HG03066 (cell line): ENCODE measurements around the gene TMEM184B.
A peak's percentile ranks its signal among the peaks of the same experiment; 100 is the strongest.

Experiments used
- ATAC-seq: cut with Tn5 transposase; IDR thresholded peaks from one replicate; pipeline ENCODE4 v1.9.1; 2021; ENCODE audit warnings: low read depth; ENCODE audit not compliant: unreplicated experiment

The TMEM184B gene

DNA sequence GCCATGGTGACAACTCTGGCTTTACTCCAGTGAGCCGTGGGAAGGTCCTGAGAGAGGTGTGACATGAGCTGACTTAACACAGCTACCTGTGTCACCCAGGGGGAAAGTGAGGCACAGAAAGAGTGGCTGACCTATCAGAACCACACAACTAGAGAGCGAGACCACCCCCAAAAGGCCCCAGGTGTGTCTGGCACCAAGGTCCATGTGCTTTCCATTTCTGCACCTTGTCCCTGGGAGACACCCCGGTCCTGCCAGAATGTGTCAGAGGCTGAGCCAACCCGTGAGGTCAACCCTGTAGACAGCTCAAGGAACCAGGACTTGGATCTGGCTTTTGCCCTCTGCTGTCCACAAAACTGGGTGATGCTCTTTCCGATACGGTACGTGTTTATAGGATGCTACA is 61.3 kb downstream of the TMEM184B start:
- no peak for ATAC-seq

DNA sequence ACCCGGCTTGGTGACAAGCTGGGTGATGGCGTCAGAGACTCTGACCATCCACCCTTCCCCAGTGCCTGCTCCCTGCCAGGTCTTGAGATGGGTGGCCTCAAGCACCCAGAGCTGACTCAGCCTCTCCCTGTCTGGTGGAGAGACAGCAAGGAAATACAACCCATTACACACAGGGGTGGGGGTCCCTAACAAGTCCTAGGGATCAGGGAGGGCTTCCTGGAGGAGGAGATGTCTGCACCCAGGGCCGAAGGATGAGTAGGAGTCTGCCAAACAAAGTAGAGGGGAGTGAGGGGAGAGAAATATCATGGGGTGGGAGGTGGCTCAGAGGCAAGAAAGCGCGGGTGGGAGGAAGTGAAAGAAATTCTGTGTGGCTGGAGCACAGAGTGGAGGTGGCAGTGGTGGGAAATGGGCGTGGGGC is 64.2 kb downstream of the TMEM184B start:
- no peak for ATAC-seq

DNA sequence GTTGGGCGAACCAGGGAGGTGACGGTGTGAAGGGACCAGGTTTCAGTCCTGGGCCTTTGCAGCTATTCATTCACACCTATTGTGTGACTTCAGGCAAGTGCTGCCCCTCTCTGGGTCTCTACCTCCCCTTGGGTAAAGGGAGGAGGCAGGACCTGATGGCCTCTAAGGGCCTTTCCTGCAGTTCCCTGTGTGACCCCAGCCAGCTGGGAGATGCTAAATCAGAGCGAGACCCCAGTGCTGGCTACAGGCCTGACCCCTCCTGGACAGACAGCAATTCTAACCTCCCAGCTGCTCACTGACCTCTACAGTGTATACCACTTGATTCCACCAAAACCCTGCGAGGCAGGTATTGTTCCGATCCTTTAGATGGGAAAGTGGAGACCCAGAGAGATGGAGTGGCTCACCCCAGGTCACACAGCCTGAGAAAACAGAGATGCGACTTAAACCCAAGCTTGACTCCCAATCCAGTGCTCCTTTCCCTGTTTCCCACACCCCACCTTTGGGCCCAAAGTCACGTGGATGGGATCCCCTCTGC is 64.8 kb downstream of the TMEM184B start:
- ATAC-seq: no peak

DNA sequence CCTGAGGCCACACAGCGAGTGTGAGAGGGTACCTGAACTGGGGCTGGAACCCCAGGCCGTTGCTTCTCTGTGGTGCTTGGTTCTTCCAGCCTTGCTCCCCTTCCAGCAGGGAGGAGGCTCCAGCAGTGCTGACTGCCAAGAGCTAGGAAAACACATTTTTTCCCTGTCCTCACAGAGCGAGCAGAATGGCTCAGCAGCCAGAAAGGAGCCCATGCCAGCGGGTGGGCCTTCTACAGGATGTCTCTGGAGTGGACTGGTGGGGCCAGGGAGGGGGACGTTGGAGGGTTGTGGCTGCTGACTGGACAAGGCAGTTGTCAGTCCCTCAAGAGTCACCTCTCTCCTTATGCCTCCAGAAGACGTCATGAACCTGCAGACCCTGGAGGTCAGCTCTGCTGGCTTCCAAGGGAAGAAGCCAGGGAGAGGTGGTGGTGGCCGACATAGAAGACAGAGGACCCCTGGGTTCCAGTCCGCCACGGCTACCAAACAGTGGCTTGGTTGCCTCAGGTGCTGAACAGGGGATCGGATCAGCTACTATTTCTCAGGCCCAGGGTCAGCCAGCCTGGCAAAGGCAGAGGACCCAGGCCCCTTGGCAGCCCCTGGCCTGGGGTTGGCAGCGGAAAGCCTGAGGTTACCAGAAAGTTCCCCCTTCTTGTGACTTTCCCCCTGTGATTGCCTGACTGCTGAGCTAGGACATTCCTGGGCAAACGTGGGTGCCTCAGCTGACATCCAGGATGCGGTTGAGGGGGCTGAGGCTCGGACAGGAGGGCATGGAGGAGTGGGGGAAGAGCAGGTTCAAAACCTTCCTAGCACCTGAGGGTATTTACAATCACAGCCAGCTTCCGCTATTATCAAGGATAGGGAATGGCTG is 67.3 kb downstream of the TMEM184B start:
- no peak for ATAC-seq

DNA sequence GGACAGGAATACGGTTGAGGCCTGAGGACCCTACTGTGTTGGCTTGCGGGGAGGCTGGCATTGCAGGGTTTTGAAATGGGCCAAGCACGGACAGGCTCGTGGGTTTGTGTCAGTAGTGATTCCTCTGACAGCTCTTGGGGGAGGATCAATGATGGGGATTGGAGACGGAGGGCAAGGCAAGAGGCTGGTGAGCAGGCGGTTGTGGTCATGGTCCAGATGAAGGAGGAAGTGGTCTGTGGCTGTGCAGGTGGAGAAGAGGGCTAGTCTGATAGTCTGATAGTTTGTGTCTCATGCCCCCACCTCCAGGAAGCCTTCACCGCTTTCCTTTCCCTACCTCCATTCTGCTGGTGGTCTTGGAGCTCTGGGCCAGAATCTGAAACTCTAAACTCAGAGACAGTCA is 68.0 kb downstream of the TMEM184B start:
- no peak for ATAC-seq

DNA sequence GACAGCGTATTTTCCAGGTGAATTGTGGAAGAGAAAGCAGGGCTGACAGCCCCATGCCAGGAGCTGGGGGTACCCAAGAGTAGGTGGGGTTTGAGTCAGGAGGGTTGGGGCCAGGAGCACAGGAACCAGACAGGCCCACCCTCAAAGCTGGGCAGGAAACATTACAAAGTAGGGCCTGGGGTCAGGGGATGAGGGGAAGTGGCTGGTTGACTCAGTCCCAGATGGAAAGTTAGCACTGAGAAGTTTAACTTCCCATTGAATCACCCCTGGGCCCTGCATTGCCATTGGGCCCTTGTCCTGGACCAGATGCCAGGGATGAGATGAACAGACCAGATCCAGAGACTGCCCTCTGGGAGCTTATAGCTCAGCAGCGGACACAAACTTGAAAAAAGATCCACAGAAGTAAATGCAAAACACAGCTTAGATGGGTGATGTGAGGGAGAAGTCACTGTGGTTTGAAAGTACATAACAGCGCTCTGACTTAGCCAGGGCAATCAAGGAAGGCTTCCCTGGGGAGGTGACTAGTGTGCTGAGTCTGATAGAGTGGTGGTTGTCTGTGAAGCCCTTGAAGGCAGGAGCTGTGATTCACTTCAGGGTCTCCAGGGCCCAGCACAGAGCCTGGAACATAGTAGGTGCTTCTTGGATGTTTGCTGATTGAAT is 68.8 kb downstream of the TMEM184B start:
- ATAC-seq: no peak

DNA sequence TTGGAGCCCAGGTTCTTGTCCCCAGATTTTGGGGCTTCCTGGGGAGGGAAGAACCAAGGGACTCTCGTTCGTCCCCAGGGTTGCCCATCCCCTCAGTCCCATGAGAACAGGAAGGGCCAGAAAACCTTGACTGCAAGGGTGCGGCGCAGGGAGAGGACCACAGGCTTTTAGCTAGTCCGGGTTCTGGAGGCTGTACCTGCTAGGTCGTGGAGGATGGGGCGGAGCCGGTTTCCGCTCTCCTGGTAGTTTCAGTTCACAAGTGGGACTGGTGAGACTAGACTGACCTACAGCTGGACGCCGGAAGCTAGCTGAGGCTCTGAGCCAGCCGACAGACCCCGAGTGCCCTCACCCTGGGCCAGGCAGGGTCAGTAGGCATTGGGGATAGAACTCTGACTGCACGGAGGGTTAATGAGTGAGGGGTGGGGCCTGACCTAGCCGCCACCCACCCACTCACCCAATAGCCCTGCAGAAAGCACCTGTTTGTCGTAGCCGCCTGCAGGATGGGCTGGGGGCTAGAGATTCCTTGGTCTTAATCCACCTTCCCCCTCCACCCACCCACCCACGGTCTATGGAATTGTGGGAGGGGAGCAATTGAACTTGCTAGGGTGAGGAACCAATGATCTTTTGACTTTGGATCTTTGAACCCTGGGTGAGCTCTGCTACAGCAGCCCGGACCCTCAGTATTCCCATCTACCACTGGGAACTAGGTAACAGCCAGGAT is 69.6 kb downstream of the TMEM184B start:
- no peak for ATAC-seq

DNA sequence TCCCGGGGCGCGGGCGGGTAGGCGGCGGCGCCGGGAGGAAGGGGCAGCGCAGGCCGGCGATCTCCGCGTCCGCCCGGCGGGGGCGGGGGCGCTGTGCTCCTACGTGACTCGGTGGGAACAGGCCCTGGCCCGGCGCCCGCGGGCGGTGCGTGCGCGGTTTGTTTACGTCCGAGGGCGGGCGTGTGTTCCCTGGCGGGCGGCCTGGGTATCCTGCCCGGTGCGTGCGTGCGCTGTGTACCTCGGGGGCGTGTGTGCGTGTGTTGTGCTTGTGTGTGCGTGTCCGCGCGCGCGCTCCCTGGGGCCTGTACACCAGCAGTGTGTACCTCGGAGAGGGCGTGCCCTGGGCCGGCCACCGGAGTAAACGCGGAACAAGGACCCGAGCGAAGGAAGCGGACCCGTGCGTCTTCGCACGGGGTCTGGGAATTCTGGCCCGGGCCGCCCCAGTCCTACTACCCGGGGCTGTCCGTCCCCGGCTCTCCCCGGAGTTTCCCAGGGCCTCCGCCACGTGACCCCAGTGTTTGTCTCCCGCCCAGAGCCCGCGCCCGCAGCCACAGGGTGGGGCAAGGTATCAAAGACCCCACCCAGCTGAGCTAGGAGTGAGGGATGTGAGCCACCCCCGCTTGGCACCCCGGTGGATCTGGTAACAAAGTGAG is 70.2 kb downstream of the TMEM184B start:
- ATAC-seq: peak; percentile 26

DNA sequence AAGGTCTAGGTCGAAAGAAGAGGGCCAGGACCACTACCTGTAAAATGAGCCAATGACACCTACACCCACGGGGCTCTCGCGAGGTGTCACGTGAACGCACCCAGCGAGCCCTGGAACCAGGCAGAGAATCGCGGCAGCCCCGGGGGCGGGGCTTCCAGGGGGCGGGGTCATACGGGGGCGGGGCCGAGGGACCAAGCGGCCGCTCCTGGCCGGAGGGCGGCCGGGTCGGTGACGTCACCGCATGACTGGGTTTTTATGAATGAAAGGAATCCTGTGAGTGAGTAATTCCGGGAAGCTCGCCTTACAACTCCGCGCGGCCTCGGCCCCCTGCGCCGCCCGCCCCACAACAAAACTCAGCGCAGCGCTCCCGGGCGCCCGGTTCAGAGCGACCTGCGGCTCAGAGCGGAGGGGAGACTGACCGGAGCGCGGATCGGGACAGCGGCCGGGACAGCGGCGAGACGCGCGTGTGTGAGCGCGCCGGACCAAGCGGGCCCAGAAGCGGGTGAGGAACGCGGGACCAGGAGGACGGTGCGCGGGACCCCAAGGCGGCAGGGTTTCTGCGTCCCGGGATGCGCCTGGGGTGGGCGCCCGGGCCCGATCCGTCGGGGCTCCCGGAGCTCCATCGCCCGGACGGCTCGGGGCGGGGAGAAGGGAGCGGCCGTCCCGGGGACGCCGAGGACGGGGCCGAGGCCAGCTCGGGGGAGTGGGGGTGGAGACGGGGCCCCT is 70.9 kb downstream of the TMEM184B start, which contains the start of gene MAFF:
TSS of gene MAFF (plus strand) at position 284 of the 726 bp plus-strand sequence. CDS start 11,860 bp downstream, outside the sequence.
- peak; percentile 43 for ATAC-seq

DNA sequence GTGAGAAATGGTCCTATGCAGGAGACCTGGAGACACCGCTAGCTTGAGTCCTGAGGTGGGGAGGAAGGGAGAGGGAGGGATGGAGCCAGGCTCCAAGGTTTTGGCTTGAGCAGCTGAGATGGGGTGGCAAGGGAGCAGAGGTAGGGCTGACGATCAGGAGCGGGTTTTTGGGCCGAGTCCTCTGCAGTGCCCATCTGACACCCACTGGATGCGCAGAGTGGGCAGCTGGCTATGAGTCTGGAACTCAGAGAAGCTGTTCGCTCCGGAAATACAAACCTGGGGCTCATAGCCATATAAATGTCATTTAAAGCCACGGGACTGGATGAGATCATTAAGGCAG is 71.5 kb downstream of the TMEM184B start:
- ATAC-seq: no peak

DNA sequence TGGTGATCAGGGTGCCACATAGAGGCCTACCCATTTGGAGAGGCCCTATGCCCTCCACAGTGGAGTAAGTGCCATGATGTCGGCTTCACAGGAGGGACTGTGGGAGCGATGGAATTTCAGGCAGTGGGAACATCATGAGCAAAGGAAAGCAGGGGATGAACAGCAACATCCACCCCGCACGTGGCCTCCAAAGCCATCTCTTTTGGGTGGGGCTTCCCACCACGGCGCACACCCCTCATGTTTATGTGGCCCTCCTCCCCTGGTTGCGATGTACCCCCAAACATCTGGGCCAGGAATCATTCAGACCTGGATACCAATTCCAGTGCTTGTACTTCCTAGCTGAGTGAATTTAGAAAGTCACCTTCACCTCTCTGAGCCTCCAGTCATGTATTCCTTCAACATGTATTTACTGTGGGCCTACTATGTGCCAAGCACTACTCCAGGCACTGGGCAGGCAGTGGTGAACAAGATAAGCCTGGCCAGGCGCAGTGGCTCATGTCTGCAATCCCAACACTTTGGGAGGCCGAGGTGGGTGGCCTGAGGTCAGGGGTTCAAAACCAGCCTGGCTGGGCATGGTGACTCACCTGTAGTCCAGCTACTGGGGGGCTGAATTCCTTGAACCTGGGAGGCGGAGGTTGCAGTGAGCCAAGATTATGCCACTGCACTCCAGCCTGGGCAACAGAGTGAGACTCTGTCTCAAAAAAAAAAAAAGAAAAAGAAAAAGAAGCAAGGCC is 72.8 kb downstream of the TMEM184B start:
- no peak for ATAC-seq

DNA sequence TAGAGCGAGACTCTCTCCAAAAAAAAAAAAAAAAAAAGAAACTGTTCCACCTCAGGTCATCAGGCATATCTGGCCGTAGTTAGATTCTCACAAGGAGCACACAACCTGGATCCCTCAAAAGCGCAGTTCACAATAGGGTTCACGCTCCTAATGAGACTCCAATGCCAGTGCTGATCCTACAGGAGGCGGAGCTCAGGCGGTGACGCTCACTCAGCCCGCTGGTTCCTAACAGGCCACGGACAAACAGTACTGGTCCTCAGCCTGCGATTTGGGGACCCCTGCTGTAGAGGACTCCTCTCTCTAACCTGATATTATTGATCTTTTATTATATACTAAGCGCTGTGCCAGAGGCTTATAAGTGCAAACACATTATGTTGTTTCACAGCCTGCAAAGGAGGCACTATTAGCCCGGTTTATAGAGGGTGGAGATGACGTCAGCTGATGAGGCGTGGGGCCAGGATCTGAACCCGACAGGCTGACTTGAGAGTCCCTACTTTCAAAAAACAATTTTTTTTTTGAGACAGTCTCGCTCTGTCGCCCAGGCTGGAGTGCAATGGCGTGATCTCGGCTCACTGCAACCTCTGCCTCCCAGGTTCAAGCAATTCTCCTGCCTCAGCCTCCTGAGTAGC is 75.9 kb downstream of the TMEM184B start:
- ATAC-seq: no peak

DNA sequence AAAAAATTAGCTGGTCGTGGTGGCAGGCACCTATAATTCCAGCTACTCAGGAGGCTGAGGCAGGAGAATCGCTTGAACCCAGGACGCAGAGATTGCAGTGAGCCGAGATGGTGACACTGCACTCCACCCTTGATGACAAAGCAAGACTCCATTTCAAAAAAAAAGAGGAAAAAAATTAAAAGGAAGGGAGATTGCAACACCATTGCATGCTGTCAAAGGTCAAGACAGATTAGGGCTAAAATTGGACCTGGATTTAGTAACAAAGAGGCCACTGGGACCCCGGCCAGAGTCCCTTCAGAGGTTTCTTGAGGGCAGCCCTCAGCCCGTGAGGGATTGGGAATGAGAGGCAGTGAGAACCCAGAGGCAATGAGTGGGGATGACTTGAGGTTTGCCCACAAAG is 79.2 kb downstream of the TMEM184B start:
- no peak for ATAC-seq

DNA sequence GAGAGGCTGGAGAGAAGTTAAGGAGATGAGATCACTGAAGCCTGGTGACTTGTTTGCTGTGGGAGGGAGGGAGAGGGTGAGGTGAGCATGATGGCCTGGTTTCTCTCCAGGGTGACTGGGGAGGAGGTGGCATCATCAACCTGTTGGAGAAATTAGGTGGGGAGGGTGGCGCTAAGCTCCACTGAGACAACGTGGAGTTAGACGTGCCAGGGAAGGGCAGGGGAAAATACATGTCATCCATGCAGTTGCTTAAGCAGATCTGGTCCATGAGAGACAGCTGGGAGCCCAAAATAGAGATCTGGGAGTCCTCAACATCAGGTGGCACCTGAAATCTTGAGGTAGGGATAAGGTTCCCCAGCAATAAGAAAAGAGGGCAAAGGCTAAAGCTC is 80.3 kb downstream of the TMEM184B start:
- no peak for ATAC-seq

DNA sequence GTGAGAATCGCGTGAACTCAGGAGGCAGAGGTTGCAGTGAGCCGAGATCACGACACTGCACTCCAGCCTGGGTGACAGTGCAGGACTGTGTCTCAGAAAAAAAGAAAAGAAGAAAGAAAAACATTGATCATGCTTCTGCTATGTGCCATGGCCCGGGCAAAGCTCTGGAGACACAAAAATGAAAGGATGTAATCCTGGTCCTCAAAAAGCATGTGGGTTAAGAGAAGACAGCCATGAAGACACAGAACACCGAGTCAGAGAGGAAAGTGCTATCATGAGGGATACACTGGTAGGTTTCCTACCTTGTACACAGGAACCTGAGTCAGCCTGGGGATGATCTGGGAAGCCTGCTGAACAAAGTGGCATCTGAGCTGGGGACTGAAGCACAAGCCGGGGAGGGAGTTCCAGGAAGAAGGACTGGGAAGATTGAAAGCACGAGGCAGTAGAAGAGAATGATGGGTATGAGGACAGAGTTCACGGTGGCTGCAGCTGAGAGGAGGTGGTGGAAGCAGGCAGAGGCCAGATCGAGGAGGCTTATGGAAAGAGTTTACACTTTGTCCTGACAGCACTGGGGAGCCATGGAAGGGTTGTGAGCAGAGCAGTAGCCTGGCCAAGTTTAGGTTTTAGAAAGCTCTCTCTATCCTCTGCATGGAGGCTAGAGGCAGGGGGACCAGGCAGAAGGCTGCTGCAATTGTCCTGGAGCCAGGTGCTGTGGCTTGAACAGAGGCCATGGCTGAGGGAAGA is 80.9 kb downstream of the TMEM184B start:
- no peak for ATAC-seq

DNA sequence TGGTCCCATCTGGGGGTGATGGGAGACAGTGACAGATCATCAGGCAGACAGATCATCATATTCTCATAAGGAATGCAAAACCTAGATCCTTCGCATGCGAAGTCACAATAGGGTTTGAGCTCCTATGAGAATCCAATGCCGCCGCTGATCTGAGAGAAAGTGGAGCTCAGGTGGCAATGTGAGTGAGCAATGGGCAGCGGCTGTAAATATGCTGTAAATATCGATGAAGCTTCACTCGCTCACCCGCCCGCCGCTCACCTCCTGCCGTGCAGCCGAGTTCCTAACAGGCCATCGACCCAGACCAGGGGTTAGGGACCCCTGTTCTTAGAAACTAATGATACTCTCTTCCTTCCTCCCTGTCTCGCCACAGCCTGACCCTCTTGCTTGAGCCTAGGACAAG is 81.8 kb downstream of the TMEM184B start:
- ATAC-seq: no peak

DNA sequence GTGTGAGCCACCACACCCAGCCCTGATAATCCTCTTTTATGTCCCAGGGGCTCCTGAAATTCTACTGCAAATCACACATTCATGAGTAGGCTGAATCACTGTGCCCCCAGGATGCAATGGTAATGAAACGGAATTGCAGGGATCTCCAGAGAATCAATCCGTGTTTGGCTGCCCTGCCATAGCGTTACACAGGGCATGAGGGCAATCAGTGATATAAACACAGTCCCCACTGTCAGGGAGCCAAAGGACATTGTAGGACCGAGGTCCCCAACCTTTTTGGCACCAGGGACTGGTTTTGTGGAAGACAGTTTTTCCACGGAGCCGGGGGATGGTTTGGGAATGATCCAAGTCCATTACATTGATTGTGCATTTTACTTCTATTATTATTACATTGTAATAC is 82.2 kb downstream of the TMEM184B start:
- ATAC-seq: no peak

DNA sequence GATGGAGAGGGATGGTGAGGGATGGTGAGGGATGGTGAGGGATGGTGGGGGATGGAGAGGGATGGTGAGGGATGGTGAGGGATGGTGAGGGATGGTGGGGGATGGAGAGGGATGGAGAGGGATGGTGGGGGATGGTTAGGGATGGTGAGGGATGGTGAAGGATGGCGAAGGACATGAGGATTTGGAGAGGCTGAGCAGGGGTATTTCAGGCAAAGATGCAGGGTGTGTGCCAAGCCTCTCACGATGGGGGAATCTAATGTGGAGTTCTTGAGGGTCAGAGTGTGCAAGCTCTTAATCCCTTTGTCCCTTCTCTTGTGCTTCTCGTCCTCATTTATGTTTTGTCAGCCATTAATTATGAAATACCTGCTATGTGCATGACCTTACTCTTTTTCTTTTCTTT is 83.7 kb downstream of the TMEM184B start:
- ATAC-seq: no peak
